Ovary (tissue), 9 donors: Measurements from ENCODE around the gene UBN2. TPM values are rescaled to one million over a fixed set of nuclear protein-coding genes. Genes with fewer than 3 reads are reported as not detected.
"Not testable (repeated sequence)": the region's sequence is repeated elsewhere in the genome, so short reads cannot be mapped to it uniquely, and the experiment has no call there.

ENCODE experiments used
- DNase-seq, 5 donors: peaks; one replicate each; pipeline ENCODE4 v3.0.0-alpha.2; 2019 to 2020
- H3K27ac ChIP-seq, 2 donors: fragments of 200-600 bp; one replicate each; pipeline versions ENCODE4 v1.5.1 to v1.8.0; 2019 to 2022
- H3K27me3 ChIP-seq: fragments of 200-600 bp; one replicate; pipeline ENCODE4 v1.8.0; 2022
- H3K36me3 ChIP-seq: fragments of 200-600 bp; sonication (generic); one replicate; pipeline ENCODE4 v1.5.1; 2019
- H3K4me1 ChIP-seq: one replicate; pipeline ENCODE4 v1.8.1; 2013; ENCODE audit warnings: mild to moderate bottlenecking, moderate library complexity; ENCODE audit not compliant: insufficient read depth
- H3K4me3 ChIP-seq: fragments of 200-600 bp; sonication (generic); one replicate; pipeline ENCODE4 v1.5.1; 2017
- H3K9me3 ChIP-seq, 2 donors: fragments of 200-600 bp in 1 of 2; sonication (generic) in 1 of 2; one replicate each; pipeline versions ENCODE4 v1.5.1 to v1.8.1; 2013 to 2019; ENCODE audit warnings: mild to moderate bottlenecking in 1 of 2, moderate library complexity in 1 of 2
- EP300 ChIP-seq: sonication (generic); formaldehyde crosslinking; IDR thresholded peaks from one replicate; pipeline ENCODE4 v1.6.1; 2017; ENCODE audit warnings: antibody characterized with exemption
- POLR2A ChIP-seq: fragments of 450-650 bp; IDR thresholded peaks from one replicate; pipeline ENCODE4 v1.6.1; 2017; ENCODE audit warnings: antibody characterized with exemption, mild to moderate bottlenecking, moderate library complexity
- WGBS, 3 donors: extraction: QIAGEN DNeasy Blood & Tissue Kit in 1 of 3; methylation state at CpG; one replicate each; pipeline versions ENCODE4 v1.1.5 to v1.1.7; 2013 to 2017; 5-methylcytosine and 5-hydroxymethylcytosine counted together
- intact Hi-C, 4 donors: fragments of 100-400 bp; cut with DNase I; formaldehyde crosslinking; loops; one replicate each; pipeline versions ENCODE4 v1.11.0 to v1.15.1; 2022 to 2023
- polyA plus RNA-seq, 2 donors: library from polyadenylated mRNA; stranded (reverse); fragments of 200-250 nt in 1 of 2; fragments of 350-450 nt in 1 of 2; fragmentation: Illumina TruSeq in 1 of 2; extraction: RNeasy Lipid Tissue Mini Kit (QIAGEN cat#74804) in 1 of 2; gene quantifications; one replicate each; pipeline ENCODE4 v1.2.3, GENCODE V29; 2013 to 2014
- total RNA-seq, 7 donors: library from RNA; depleted of rRNA in 2 of 7; stranded (reverse); fragments of >200 nt in 2 of 7; fragmentation: NEBNext Ultra II Directional in 3 of 7; extraction: Animal tissue kit (Norgen Biotek cat#: 25700) in 3 of 7; gene quantifications; one replicate each; pipeline versions ENCODE4 v1.1.0 to v1.2.4, GENCODE V29; 2016 to 2023
- TF ChIP-seq, protein P1 (sequence below), 3 donors: fragments of 450-650 bp in 2 of 3; fragments of 200-600 bp in 1 of 3; IDR thresholded peaks; one replicate each; pipeline versions ENCODE4 v1.5.1 to v1.8.0; 2016 to 2022; ENCODE audit warnings: antibody characterized with exemption in 3 of 3, mild to moderate bottlenecking in 1 of 3
- donor health status: DM: no; HTN: no; CAD: no; lungs with moderate emphysema.
- donor health status: DM: no; HTN: no; CAD: no.
- donor health status: Bipolar disorder and iron deficiency.
- donor health status: DM: yes; HTN: yes; CAD: no.
- donor health status: DM: no; HTN: no; CAD: no.
- donor health status: DM: yes; HTN: yes; CAD: no.

UBN2 gene
- total and polyA plus RNA-seq, 9 donors = 3.3 to 28.8 (median 17.5) TPM

DNA sequence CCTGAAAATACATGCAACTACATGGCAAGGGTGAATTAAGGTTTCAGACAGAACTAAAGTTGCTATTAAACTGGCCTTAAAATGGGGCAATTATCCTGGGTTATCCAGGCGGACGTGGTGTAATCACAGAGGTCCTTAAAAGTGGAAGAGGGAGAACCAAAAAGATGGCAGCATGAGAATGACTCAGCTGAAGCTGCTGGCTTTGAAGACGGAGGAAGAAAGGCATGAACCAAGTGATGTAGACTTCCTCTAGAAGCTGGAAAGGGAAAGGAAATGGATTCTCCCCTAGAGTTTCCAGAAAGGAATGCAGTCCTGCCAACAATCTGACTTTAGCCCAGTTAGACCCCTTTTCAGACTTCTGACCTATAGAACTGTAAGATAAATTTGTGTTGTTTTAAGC, 27.0 kb upstream of the UBN2 start:
- H3K9me3 ChIP-seq = no peaks in the 10 kb centered on the region
- no peak overlapping the region for H3K27ac ChIP-seq
- intact Hi-C loops = no loop called here
- DNase-seq = no peak
- H3K4me3 ChIP-seq = no peak overlapping the region
- no peaks in the 10 kb centered on the region for H3K27me3 ChIP-seq
- no peaks in the 10 kb centered on the region for H3K36me3 ChIP-seq
- H3K4me1 ChIP-seq = no peaks in the 10 kb centered on the region
- WGBS, 3 donors = 78 to 86% (median 81%) methylated on average over 3 of the region's 3 CpGs
- no peak for TF ChIP-seq POLR2A
- no peak for TF ChIP-seq EP300
- TF ChIP-seq, protein P1, sequence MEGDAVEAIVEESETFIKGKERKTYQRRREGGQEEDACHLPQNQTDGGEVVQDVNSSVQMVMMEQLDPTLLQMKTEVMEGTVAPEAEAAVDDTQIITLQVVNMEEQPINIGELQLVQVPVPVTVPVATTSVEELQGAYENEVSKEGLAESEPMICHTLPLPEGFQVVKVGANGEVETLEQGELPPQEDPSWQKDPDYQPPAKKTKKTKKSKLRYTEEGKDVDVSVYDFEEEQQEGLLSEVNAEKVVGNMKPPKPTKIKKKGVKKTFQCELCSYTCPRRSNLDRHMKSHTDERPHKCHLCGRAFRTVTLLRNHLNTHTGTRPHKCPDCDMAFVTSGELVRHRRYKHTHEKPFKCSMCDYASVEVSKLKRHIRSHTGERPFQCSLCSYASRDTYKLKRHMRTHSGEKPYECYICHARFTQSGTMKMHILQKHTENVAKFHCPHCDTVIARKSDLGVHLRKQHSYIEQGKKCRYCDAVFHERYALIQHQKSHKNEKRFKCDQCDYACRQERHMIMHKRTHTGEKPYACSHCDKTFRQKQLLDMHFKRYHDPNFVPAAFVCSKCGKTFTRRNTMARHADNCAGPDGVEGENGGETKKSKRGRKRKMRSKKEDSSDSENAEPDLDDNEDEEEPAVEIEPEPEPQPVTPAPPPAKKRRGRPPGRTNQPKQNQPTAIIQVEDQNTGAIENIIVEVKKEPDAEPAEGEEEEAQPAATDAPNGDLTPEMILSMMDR (IDR thresholded peaks at IDR 0.05) = no peak

DNA sequence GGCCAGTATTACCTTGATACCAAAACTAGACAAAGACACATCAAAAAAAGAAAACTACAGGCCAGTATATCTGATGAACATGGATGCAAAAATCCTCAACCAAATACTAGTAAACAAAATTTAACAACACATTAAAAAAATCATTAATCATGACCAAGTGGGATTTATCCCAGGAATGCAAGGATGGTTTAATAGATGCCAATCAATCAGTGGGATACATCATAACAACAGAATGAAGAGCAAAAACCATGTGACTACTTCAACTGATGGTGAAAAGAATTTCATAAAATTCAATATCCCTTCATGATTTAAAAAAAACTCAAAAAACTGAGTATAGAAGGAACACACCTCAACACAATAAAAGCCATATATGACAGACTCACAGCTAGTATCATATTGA, 25.2 kb upstream of the UBN2 start:
- Histone ChIP-seq H3K27me3 (no peaks in the 10 kb centered on the region), H3K27ac (no peak overlapping the region), H3K4me1 (no peaks in the 10 kb centered on the region), H3K4me3 (no peak overlapping the region), H3K9me3 (no peaks in the 10 kb centered on the region), H3K36me3 (no peaks in the 10 kb centered on the region)
- intact Hi-C loops = no loop called here
- TF ChIP-seq POLR2A (no peak), EP300 (no peak)
- TF ChIP-seq, protein P1 (IDR thresholded peaks at IDR 0.05) = no peak
- no peak for DNase-seq

DNA sequence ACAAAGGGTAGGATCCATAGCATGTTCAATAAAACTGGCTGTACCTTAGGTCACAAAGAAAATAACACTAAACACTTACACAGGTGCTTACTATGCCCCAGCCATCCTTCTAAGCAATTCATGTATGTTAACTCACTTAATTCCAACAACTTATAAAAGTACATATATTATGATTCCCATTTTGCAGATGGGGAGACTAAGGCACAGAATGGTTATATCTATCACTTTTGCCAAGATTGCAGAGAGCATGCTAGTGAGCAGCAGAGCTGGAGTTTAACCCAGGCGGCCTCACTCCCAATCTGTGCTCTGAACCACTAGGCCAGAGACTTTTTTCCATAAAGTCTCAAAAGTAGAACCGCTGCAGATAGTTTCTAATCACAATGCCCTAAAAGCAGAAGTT, 18.9 kb upstream of the UBN2 start:
- no peak for DNase-seq
- Histone ChIP-seq H3K4me3 (no peak overlapping the region), H3K36me3 (no peaks in the 10 kb centered on the region), H3K27ac (no peak overlapping the region), H3K27me3 (no peaks in the 10 kb centered on the region), H3K9me3 (no peaks in the 10 kb centered on the region), H3K4me1 (no peaks in the 10 kb centered on the region)
- TF ChIP-seq POLR2A (no peak), EP300 (no peak)
- TF ChIP-seq, protein P1 (IDR thresholded peaks at IDR 0.05) = no peak
- WGBS, 3 donors = 84 to 90% (median 89%) methylated on average over 2 of the region's 2 CpGs
- intact Hi-C loops = no loop called here

DNA sequence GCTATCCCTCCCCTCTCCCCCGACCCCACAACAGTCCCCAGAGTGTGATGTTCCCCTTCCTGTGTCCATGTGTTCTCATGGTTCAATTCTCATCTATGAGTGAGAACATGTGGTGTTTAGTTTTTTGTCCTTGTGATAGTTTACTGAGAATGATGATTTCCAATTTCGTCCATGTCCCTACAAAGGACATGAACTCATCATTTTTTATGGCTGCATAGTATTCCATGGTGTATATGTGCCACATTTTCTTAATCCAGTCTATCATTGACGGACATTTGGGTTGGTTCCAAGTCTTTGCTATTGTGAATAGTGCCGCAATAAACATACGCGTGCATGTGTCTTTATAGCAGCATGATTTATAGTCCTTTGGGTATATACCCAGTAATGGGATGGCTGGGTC, 17.5 kb upstream of the UBN2 start:
- H3K27ac ChIP-seq, intact Hi-C loops, H3K9me3 ChIP-seq, H3K4me3 ChIP-seq, H3K4me1 ChIP-seq, H3K27me3 ChIP-seq, H3K36me3 ChIP-seq, DNase-seq: not testable (repeated sequence)
- WGBS, 3 donors = 89 to 93% (median 93%) methylated on average over 6 of the region's 6 CpGs

DNA sequence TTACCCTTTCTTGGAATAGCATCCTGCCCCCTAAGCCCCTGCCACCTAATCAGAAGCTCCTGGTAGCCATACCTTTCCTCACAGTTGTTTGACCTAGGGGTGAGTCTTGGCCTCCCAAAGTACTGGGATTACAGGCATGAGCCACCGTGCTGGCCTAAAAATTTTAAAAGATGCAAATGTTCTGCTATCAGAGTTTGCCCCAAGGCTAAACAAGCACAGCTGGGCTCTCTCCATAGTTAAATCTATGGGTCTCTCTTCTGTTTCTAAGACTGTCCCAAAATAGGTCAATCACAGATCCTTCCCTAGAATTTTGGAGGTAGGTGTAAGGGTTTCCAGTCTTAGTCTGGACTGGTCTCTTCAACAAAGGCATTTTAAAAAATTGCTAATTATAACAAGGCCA, 12.9 kb upstream of the UBN2 start:
- no peaks in the 10 kb centered on the region for H3K9me3 ChIP-seq
- intact Hi-C loops = no loop called here
- WGBS, 3 donors = 42 to 57% (median 48%) methylated on average over 1 of the region's 1 CpG
- H3K4me3 ChIP-seq = no peak overlapping the region
- H3K27ac ChIP-seq = no peak overlapping the region
- no peak for TF ChIP-seq EP300
- TF ChIP-seq, protein P1 (IDR thresholded peaks at IDR 0.05) = no peak
- no peak for TF ChIP-seq POLR2A
- no peaks in the 10 kb centered on the region for H3K36me3 ChIP-seq
- DNase-seq = no peak
- H3K27me3 ChIP-seq = no peaks in the 10 kb centered on the region
- no peaks in the 10 kb centered on the region for H3K4me1 ChIP-seq
